Measurements from ENCODE around the gene SNURF. TPM values are rescaled to one million over a fixed set of nuclear protein-coding genes. Genes with fewer than 3 reads are reported as not detected.
A peak's percentile ranks its signal among the peaks of the same experiment; 100 is the strongest.
"Not testable (repeated sequence)": the region's sequence is repeated elsewhere in the genome, so short reads cannot be mapped to it uniquely, and the experiment has no call there.

The SNURF gene
- total RNA-seq, 1 donor from 2014 or later: 54.3 TPM

- DNase-seq: no peak
- intact Hi-C loops (cut with micrococcal nuclease): no loop called here
Observed at GRCh38 chr15:24961967-24962366, 7.2 kb downstream of the SNURF start.

GRCh38 chr15:24962880-24963279 lies 8.1 kb downstream of the SNURF start:
- no peak for ATAC-seq
- DNase-seq: no peak
- intact Hi-C loops (cut with micrococcal nuclease): no loop called here

More at GRCh38 chr15:24961967-24962366, 7.2 kb downstream of the SNURF start:
- ATAC-seq: peak; percentile 40

DNA sequence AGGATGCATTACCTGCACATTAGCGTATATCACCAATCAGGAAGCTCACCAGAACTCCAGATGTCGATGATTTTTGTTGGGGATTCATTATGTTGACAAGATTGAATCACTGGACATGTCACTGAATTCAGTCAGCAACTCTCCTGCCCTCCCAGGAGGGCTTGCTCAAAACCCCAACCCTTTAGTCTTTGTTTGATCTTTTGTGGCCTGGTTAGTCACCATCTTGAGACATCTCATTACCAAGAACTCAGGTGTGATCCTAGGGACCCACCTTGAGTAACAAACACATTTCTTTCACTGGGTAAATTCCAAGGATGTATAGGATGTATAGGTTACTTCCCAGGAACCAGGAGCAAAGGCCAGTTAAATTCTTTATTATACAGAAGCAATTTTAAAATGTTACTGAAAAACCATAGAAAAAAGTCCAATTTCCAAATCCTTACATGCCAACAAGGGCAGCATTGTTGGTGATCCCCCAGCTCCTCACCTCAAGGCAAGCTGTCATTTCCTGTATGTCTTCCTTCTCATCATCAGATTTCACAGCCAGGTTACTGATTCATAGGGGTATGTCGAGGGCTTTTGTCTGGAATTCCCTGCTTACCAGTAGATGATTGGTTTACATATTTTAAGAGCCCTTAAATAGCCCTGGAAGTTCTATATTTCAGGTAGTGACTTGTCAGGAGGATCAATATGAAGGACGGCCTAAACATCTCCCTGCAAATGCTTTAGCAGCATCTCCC lies 11.7 kb downstream of the SNURF start:
- DNase-seq: no peak
- intact Hi-C loops (cut with micrococcal nuclease): no loop called here
- ATAC-seq: no peak

- DNase-seq (no peak), ATAC-seq (no peak)
- intact Hi-C loops (cut with micrococcal nuclease): no loop called here
Observed at GRCh38 chr15:24971052-24971451, 16.3 kb downstream of the SNURF start.

- intact Hi-C loops (cut with micrococcal nuclease): no loop called here
Observed at GRCh38 chr15:24971772-24972171, 17.0 kb downstream of the SNURF start.

DNA sequence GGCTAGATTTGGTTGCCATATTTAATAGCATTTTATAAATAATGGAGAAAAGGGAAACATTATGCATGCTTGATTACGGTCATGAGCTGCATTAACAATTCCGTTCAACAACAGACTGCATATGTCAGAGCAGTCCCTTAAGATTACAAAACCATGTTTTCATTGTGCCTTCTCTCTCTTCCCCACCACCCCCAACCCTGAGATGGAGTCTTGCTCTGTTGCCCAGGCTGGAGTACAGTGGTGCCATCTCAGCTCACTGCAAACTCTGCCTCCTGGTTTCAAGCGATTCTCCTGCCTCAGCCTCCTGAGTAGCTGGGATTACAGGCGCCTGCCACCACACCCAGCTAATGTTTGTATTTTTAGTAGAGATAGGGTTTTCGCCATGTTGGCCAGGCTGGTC lies 17.9 kb downstream of the SNURF start:
- DNase-seq; ATAC-seq; intact Hi-C loops (cut with micrococcal nuclease): not testable (repeated sequence)

More at GRCh38 chr15:24971772-24972171, 17.0 kb downstream of the SNURF start:
- no peak for ATAC-seq
- no peak for DNase-seq

DNA sequence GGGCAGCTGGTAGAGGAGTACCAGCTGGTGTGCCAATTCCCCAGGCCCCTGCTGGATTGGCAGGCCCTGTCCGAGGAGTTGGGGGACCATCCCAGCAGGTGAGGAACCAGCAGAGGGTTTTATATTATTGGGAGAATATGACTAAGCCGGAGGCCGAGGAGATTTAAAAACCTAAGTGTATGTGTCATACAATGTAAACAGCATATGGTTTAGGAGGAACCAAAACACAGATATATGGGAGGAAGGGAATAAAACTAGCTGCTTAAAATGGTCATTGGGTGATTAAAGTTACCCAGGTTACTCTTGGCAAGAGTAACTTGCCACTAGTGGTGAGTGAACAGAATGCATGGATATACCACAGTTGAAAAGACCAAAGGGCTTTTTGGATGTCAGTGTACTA lies 22.1 kb downstream of the SNURF start:
- DNase-seq (no peak), ATAC-seq (no peak)
- intact Hi-C loops (cut with micrococcal nuclease): no loop called here

DNA sequence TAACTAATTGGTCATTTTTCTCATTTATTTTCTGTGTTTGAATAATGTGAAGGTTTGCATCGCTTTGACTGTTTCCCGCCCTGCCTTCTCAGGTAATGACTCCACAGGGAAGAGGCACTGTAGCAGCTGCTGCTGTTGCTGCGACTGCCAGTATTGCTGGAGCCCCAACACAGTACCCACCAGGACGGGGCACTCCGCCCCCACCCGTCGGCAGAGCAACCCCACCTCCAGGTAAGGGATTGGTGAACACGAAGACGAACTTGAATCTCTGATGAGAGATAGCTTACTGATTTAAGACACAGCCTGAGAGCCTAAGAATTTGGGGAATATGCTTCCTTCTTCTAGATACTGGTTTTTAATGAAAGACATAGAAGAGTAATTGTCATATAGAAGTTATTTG lies 22.9 kb downstream of the SNURF start:
- DNase-seq (no peak), ATAC-seq (no peak)
- intact Hi-C loops (cut with micrococcal nuclease): no loop called here

DNA sequence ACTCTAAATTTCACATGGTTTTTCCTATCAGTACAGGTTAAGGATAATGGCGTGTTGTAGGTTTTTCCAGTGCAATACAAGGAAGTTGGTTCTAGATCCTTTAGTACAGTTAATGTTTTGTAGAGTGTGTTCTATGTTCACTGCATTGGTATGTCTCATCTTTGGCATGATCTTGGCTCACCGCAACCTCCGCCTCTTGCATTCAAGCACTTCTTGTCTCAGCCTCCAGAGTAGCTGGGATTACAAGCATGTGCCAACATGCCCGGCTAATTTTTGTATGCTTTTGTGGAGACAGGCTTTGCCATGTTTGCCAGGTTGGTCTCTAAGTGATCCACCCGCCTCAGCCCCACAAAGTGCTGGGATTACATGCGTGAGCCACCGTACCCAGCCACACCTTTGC lies 30.4 kb downstream of the SNURF start:
- DNase-seq (no peak), ATAC-seq (peak; percentile 50)
- intact Hi-C loops (cut with micrococcal nuclease): no loop called here

GRCh38 chr15:24986653-24987052 lies 31.9 kb downstream of the SNURF start:
- ATAC-seq (no peak), DNase-seq (no peak)
- intact Hi-C loops (cut with micrococcal nuclease): no loop called here

Other genes with a start within 250 kb of the SNURF start
- 395 TPM for gene SNRPN, start within 50 bp of the SNURF start, total RNA-seq